ENCODE data around the gene OSBP2. TPM values are rescaled to one million over a fixed set of nuclear protein-coding genes. Genes with fewer than 3 reads are reported as not detected.

OSBP2 gene
- polyA plus RNA-seq, 1 donor (not counting 4 experiments of a cell fraction or from before 2014, with no cell fraction given): 3.0 TPM

- dilution Hi-C loops (cut with MboI; ENCODE audit: extremely low pct_ligation_motif_present, low sequenced_read_pairs): no loop called here
- Histone ChIP-seq H2AFZ (ENCODE audit: control insufficient read depth, low read length) (no peak overlapping the region), H3K36me3 (ENCODE audit: control insufficient read depth in 2 of 2, extremely low read depth in 1 of 2, insufficient read depth in 2 of 2, low read length in 2 of 2) (peaks cover 0 to 7% of the 10 kb centered on the region in 2 experiments), H3K4me3 (ENCODE audit: control insufficient read depth in 2 of 3, extremely low read depth in 1 of 3, insufficient read depth in 2 of 3, low read depth in 1 of 3, low read length in 3 of 3) (no peak overlapping the region), H3K9me1 (ENCODE audit: control insufficient read depth, extremely low read depth, insufficient read depth, low read length) (no peaks in the 10 kb centered on the region), H3K9ac (ENCODE audit: control insufficient read depth, extremely low read depth, insufficient read depth, low read length) (no peak overlapping the region), H3K9me3 (ENCODE audit: control insufficient read depth, low read depth, low read length) (no peaks in the 10 kb centered on the region), H4K20me1 (ENCODE audit: control insufficient read depth, extremely low read depth, insufficient read depth, low read length) (no peaks in the 10 kb centered on the region), H3K27ac (ENCODE audit: control insufficient read depth, insufficient read depth, low read length) (no peak overlapping the region), H3K4me2 (ENCODE audit: control insufficient read depth, extremely low read depth, insufficient read depth, low read depth, low read length) (no peak overlapping the region), H3K79me2 (ENCODE audit: control insufficient read depth, insufficient read depth, low read length) (no peaks in the 10 kb centered on the region), H3K27me3 (ENCODE audit: control insufficient read depth, extremely low read depth, insufficient read depth, low read length) (no peaks in the 10 kb centered on the region), H3K4me1 (ENCODE audit: control insufficient read depth, extremely low read depth, insufficient read depth, low read length) (no peaks in the 10 kb centered on the region)
- FAIRE-seq (no peak), DNase-seq (ENCODE audit: low read depth, low spot score) (no peak)
- TF ChIP-seq CTCF (optimal IDR thresholded peaks at IDR 0.05 in 1 of 3, IDR thresholded peaks at IDR 0.05 in 1 of 3, conservative IDR thresholded peaks at IDR 0.05 in 1 of 3; ENCODE audit: extremely low read depth in 1 of 3, insufficient read depth in 2 of 3, low read length in 3 of 3): no peak
- no peak for TF ChIP-seq EZH2 (IDR thresholded peaks at IDR 0.05; ENCODE audit: low read length)
Measured at GRCh38 chr22:30905696-30906341, 211.1 kb downstream of the OSBP2 start.

- Histone ChIP-seq H3K36me3 (ENCODE audit: control insufficient read depth in 2 of 2, extremely low read depth in 1 of 2, insufficient read depth in 2 of 2, low read length in 2 of 2) (peaks cover 0 to 7% of the 10 kb centered on the region in 2 experiments), H3K4me2 (ENCODE audit: control insufficient read depth, extremely low read depth, insufficient read depth, low read depth, low read length) (no peak overlapping the region), H3K4me1 (ENCODE audit: control insufficient read depth, extremely low read depth, insufficient read depth, low read length) (no peaks in the 10 kb centered on the region), H3K27ac (ENCODE audit: control insufficient read depth, insufficient read depth, low read length) (no peak overlapping the region), H3K27me3 (ENCODE audit: control insufficient read depth, extremely low read depth, insufficient read depth, low read length) (no peaks in the 10 kb centered on the region), H3K4me3 (ENCODE audit: control insufficient read depth in 2 of 3, extremely low read depth in 1 of 3, insufficient read depth in 2 of 3, low read depth in 1 of 3, low read length in 3 of 3) (no peak overlapping the region), H4K20me1 (ENCODE audit: control insufficient read depth, extremely low read depth, insufficient read depth, low read length) (no peaks in the 10 kb centered on the region), H2AFZ (ENCODE audit: control insufficient read depth, low read length) (no peak overlapping the region), H3K9ac (ENCODE audit: control insufficient read depth, extremely low read depth, insufficient read depth, low read length) (no peak overlapping the region), H3K9me1 (ENCODE audit: control insufficient read depth, extremely low read depth, insufficient read depth, low read length) (no peaks in the 10 kb centered on the region), H3K79me2 (ENCODE audit: control insufficient read depth, insufficient read depth, low read length) (no peaks in the 10 kb centered on the region), H3K9me3 (ENCODE audit: control insufficient read depth, low read depth, low read length) (no peaks in the 10 kb centered on the region)
- DNase-seq (ENCODE audit: low read depth, low spot score): no peak
- dilution Hi-C loops (cut with MboI; ENCODE audit: extremely low pct_ligation_motif_present, low sequenced_read_pairs): no loop called here
- no peak for TF ChIP-seq EZH2 (IDR thresholded peaks at IDR 0.05; ENCODE audit: low read length)
- TF ChIP-seq CTCF (optimal IDR thresholded peaks at IDR 0.05 in 1 of 3, IDR thresholded peaks at IDR 0.05 in 1 of 3, conservative IDR thresholded peaks at IDR 0.05 in 1 of 3; ENCODE audit: extremely low read depth in 1 of 3, insufficient read depth in 2 of 3, low read length in 3 of 3): no peak
- FAIRE-seq: no peak
Measured at GRCh38 chr22:30906411-30906810, 211.7 kb downstream of the OSBP2 start.

Measured in keratinocyte (primary cell).